Fibroblast of skin of scalp (primary cell): ENCODE data around the gene TAOK1. TPM values are rescaled to one million over a fixed set of nuclear protein-coding genes. Genes with fewer than 3 reads are reported as not detected.
A peak's percentile ranks its signal among the peaks of the same experiment; 100 is the strongest.
"Not testable (repeated sequence)": the region's sequence is repeated elsewhere in the genome, so short reads cannot be mapped to it uniquely, and the experiment has no call there.

Source experiments
- DNase-seq: peaks from one replicate; pipeline ENCODE4 v3.0.0-alpha.2; 2013
- polyA plus RNA-seq, 2 experiments: library from polyadenylated mRNA; unstranded; fragments of 120-200 nt; gene quantifications; one replicate each; pipeline ENCODE4 v1.2.1, GENCODE V29; 2013; ENCODE audit not compliant: insufficient read length in 2 of 2

The TAOK1 gene
- 29.6 TPM for polyA plus RNA-seq (2013, experiment 1 of 2; ENCODE audit: insufficient read length)
- polyA plus RNA-seq (2013, experiment 2 of 2; ENCODE audit: insufficient read length), result 33.5 TPM

DNA sequence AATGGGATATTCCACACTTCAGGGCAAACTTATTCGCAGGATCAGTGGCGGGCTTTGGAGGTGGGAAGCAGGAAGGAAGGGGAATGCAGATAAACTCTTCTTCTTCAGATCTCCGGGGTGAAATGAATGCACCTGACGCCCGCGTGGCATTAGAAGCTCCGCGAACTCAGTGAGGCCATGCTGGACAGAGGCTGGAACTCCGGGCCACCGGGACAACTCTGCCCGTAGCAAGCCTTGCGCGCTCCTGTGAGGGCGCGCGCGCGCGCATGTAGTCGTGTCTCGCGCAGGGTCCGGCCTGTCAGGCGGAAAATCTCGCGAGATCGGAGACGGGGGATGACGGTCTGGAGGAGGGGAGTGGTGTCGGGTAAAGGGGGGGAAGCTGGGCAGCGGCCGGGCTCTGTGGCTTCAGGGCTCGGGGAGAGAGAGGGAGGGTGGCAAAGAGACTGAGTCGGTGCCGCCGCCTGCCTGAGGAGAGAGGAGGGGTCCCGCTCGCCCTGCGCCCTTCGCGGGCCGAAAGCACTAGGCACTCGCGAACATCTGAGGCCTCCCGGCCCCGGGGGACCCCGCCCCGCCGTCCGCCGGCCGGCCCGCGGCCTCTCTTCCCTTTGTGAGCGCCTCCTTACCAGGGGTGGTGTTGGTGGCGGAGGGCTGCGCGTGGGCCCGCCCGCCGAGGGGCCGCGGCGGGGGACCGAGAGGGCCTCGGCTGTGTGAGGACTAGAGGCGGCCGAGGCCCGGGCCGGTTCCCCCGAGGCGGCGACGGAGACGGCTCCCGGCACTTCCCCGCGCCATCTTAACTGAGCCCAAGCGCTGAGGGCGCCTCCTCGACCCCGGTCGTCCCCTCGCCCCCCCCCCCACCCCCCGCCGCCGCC is at the start of gene TAOK1:
Gene TAOK1, plus strand, starts transcription at position 382 of the 869 bp plus-strand sequence. CDS start 61,186 bp downstream, outside the sequence.
- peak; percentile 98 for DNase-seq

DNA sequence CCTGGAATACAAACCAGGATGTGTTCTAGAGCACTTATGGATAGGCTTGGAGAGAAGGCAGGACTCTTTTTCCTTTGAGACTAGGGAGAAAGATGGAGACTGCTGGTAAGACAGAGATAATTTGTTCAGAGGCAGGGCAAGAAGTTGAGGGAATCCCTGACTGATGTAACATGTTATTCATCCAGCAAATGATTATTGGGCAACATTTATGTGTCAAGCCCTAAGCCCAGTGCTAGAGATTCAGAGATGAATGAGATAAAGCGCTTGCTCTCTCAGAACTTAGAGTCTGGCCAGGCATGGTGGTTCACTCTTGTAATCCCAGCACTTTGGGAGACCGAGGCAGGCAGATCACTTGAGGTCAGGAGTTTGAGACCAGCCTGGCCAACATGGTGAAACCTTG is 48.4 kb upstream of the TAOK1 start:
- peak; percentile 19 for DNase-seq

DNA sequence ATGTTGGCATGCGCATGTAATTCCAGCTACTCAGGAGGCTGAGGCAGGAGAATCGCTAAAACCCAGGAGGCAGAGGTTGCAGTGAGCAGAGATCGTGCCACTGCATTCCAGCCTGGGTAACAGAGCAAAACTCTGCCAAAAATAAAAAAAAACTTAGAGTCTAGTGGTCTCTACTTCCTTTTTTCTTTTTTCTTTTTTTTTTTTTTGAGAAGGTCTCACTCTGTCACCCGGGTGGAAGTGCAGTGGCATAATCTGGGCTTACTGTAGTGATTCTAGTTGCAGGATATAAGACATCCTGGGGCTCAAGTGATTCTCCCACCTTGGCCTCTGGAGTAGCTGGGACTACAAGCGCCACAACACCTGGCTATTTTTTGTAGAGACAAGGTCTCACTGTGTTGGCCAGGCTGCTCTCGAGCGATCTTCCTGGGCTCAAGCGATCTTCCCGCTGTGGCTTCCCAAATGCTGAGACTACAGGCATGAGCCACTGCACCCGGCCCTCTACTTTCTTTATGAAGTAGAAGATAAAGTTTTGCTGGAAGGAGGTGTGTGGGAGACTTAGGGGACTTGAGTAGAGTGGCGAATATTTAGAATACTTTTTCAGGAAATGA is 47.9 kb upstream of the TAOK1 start:
- DNase-seq, result no peak

DNA sequence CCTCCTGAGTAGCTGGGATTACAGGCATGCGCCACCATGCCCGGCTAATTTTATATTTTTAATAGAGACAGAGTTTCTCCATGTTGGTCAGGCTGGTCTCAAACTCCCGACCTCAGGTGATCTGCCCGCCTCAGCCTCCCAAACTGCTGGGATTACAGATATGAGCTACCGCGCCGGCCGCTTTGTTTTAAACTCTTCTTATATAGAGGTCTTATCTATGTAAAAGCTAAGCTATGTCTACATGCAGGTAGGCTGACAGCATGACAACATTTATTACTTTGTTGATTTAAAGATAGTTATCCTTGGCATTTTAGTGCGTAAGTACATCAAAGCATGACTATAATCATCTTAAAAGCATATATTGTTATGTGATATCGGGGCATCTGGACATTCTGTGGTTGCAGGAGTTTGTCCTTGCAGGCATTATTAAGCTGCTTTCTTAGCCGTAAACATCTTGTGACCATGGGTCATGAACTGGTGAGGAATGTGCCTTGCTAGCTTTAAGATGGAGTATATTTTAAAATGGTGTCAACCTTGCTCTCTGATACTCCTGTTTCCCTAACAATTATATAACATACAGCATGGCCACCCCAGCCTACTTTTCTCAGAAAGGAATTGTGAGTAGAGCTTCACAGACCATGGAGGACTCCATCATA is 45.8 kb upstream of the TAOK1 start:
- DNase-seq, result no peak

DNA sequence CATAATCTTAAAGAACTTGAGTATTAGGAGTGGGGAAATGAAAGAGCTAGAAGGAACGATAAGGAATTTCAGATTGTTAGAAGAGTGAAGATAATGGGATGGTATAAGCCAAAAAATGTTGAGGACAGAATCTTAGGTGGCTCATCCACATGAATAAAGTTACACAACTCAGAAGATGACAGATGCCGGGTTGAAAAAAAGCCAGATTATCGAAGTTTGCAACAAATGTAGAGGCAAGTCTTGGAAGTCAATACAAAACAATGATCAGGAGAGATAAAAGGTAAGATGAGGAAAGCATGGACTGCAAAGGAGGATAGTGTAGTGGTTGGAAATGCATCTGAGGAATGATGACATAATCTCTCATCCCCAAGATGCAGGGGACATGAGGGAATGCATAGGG is 45.1 kb upstream of the TAOK1 start:
- DNase-seq, result no peak

DNA sequence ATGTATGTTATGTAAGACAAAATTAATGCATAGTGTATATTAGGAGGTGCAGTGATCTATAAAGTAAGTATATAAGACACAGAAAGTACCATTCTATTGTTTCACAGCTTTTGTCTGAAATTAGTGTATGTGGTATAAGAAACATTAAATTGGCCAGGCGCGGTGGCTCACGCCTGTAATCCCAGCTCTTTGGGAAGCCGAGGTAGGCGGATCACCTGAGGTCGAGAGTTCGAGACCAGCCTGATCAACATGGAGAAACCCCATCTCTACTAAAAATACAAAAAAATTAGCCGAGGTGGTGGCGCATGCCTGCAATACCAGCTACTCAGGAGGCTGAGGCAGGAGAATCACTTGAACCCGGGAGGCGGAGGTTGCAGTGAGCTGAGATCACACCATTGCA is 44.7 kb upstream of the TAOK1 start:
- not testable (repeated sequence) for DNase-seq

DNA sequence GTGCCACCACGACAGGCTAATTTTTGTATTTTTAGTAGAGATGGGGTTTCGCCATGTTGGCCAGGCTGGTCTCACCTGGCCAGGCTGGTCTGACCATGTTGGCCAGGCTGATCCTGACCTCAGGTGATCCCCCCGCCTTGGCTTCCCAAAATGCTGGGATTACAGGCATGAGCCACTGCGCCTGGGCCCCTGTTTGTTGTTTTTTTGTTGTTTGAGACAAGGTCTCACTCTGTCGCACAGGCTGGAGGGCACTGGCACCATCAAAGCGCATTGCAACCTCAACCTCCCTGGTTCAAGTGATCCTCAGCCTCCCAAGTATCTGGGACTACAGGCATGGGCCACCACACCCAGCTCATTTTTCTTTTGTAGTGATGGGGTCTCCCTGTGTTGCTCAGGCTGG is 43.7 kb upstream of the TAOK1 start:
- DNase-seq, result no peak

DNA sequence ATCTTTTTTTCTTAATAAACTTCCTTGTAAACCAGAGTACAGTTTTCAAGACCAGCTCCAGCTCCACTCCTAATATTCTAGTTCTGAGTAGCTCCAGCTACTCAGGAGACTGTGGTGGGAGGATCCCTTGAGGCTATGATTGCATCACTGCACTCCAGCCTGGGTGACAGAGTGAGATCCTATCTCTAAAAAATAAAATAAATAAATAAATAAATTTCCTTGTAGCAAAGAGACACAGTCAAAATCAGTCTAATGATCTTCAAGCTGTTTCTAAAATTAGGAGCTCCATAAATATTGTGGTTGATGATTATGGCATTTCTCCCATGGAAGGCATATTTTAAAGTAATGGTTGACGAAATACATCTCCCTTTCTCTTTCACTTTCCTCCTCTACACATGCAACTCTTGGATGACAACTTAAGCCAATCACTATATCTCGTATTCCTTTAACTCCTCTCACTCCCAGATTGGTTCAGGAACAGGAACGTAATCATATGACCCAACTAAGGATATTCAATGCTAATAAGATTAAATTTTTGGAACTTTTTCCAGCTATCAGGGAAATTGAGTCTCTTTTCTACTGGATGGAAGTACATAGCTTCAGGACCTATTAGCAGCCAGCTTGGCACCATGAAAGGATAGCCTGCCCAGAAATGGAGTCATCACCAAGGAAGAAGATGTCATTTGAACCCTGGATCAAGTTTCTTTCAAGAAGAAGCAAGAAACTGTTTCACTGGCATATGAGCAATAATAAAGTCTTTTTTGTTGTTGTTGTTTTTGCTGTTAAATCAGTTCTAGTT is 42.1 kb upstream of the TAOK1 start:
- DNase-seq, result peak; percentile 63

DNA sequence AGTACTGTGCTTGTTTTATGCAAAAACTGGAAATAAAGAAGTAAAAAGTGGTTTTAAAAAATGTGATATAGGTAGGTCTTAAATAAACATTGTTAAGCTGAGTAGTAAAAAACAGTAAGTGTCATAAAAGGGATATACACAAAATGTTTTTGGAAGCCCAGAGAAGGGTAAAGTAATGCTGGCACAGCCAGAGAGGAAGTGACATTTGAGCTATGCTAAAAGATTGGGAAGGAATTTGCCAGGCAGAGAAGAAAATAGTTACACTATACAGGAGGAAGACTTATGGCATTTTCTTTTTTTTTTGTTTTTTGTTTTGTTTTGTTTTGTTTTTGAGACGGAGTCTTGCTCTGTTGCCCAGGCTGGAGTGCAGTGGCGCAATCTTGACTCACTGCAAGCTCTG is 40.8 kb upstream of the TAOK1 start:
- no peak for DNase-seq

DNA sequence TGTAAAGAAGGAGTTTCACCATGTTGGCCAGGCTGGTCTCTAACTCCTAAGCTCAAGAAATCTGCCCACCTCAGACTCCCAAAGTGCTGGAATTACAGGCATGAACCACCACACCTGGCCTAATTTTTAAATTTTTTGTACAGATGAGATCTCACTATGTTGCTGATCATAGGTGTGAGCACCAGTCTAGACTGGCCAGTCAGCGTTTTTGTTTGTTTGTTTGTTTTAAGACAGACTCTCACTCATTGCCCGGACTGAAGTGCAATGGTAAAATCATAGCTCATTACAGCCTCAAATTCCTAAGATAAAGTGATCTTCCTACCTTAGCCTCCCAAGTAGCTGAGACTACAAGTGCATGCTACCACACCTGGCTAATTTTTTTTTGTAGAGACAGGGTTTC is 38.0 kb upstream of the TAOK1 start:
- DNase-seq, result no peak

DNA sequence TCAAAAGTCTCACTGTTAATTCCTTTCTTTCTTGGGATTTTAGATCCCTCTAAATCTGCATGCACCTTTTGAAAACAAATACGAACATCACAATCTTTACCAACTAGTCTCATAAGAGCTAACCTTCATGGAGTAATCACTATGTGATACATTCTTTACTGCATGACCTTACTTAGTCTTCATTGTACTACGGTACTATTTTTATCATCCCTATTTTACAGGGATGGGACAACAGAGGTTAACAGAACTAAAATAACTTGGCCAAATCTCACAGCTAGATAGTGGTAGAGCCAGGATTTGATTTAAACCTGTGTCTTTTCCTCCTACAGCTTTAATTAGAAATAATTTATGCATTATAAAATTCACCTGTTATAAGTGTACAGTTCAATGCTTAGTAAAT is 32.9 kb upstream of the TAOK1 start:
- no peak for DNase-seq

DNA sequence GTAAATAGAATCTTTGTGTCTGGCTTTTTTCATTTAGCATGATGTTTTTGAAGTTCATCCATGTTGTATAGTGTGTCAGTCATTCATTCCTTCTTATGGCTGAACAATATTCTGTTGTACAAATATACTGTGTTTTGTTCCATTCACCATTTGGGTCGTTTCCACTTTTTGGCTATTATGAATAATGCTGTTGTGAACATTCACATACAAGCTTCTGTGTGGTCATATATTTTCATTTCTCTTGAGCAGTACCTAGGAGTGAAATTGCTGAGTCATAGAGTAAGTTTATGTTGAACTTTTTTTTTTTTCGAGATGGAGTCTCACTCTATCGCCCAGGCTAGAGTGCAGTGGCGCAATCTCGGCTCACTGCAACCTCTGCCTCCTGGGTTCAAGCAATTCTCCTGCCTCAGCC is 32.3 kb upstream of the TAOK1 start:
- no peak for DNase-seq

DNA sequence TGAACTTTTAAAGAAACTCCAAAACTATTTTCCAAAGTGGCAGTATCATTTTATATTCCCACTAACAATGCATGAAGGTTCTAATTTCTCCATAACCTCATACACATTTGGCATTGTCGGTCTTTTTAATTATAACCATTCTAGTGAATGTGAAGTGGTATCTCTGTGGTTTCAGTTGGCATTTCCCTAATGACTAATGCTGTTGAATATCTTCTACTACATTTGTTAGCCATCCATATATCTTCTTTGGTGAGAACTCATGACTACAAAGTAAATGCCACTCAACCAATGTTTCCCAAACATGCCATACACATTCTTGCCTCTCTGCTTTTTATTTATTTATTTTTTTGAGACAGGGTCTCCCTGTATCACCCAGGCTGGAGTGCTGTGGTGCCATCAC is 31.7 kb upstream of the TAOK1 start:
- peak; percentile 50 for DNase-seq

DNA sequence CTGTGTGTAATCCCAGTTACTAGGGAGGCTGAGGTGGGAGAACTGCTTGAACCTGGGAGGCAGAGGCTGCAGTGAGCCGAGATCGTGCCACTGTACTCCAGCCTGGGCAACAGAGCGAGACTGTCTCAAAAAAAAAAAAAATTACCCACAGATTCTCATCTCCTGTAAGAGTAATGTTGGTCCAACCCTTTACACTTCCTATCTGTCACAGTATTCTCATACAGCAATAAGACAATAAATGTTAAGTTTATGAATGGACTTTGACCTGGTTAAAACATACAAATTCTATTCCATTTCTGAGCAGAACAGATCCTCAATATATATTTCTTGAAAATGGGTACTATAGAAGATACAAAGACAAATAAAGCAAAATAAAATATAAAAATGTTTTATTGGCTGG is 30.4 kb upstream of the TAOK1 start:
- no peak for DNase-seq

DNA sequence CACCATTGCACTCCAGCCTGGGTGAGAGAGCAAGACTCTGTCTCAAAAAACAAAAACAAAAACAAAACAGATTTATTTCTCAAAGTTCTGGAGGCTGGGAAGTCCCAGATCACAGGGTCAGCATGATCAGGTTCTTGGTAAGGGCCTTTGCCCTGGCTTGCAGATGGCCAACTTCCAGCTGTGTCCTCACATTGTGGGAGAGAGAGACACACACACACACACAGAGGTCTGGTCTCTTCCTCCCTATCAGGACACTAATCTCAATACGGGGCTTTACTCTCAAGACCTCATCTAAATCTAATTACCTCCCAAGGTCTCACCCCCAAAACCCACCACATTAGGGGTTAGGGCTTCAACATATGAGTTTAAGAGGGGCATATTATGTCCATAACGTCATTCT is 26.4 kb upstream of the TAOK1 start:
- DNase-seq, result no peak

DNA sequence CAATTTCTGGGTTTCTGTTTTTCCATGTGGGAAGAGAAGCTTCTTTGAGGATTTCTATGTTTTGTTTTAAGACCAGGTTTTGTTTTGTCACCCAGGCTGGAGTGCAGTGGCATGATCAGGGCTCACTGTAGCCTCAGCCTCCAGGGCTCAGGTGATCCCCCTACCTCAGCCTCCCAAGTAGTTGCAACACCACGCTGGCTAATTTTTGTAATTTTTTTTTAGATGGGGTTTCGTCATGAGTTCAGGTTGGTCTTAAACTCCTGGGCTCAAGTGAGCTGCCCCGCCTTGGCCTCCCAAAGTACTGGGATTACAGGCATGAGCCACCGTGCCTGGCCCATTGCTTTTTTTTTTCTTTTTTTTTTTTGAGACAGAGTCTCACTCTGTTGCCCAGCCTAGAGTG is 25.5 kb upstream of the TAOK1 start:
- DNase-seq, result no peak

DNA sequence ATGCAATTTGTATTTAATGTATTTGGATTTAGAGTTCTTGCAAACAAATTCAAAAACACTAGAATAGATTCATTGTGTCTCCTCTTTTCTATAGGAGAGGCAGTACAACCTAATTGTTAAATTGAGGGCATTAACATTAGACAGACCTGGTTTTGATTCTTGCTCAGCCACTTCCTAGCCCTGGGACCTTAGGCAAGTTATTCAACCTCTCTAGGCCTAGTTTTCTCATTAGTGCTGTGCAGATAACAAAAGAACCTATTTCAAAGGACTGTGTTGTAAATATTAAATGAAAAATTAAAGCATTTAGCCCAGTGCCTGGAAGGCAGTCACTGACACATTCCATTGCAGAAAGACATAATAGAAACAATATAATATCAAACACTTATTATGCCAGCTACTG is 22.0 kb upstream of the TAOK1 start:
- DNase-seq, result no peak

DNA sequence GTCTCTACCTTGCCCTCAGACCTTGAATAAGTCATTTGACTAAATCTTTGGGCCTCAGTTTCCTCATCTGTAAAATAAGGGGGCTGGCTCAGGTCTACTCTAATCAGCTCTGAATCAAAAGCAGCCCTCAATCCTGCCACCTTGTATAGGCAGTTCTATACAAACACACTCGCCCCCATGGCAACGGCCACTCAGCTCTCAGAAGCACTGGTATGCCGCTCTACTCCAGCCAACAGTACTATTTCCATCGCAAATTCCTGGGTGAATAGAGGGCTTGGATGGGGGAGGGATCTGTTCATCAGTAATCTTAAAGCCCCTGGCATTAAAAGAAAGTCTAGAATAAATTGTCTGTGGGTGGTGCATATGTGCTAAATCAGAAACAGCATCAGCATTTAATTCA is 21.2 kb upstream of the TAOK1 start:
- DNase-seq, result peak; percentile 26

DNA sequence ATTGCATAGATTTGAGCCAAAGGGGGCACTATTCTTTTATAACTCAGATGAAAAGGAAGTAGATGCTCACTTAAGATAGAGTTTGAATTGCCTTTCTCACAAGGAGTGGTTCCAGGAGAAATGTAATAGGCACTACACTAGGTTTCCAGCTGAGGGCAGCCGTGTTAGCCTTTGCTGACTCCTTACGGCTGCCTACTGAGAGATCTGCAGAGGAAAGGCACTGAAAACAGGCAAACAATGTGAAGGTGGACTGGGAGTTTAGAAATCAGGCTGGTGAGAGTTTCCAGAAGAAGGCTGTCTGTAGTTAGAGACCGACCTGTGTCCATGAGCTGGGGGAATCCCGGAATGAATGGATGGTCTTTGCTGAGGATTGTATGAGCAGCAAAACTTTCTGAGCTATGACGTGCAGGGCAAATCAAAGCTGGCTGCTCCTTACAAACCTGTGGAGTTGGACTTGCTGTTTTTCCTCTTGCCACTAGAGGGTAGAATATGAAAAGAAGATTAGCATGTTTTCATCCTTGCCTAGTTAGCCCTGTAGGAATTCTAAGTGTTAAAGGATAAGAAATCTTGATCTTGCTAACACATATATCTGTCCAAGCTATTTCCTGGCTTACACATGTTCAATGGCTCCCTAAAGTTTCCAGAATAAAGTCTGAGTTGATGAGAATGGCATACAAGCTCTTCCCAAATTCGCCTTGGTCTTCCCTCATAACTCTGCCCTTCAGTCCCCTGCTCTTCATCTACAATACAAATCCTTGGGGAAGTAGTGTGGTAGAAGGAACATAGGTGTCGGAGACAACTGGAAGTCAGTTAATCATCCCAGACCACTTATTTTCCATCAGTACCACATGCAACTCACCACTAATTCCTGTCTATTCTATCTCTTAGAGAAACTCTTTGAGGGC is 20.1 kb upstream of the TAOK1 start:
- DNase-seq, result peak; percentile 78

DNA sequence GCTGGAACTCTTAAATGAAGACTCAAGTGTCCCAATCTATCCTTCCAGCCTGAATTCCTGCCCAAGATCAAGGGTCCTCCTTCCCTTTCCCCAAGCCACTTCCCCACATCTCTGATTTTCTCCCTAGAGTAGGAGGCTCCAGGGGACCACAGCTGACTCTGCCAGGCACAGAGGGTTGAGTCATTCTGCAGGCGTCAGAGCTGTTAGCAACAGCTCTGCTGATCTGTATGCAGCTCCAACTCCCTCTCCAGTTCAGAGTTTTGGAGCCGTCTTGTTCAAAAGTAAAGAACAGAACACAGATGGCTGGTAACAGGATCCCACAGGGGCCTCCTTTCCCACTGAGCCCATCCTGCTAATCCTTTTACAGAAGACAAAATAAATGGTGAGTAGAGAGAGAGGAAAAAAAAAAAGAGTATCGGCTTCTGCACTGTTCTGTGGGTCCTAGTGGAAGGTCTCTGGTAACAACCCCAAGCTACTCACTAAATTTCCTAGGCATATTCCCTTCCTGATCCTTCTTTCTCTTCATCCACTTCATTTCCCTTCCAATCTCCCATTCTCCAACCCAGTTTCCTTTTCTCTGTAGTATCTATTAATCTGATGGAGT is 13.4 kb upstream of the TAOK1 start:
- DNase-seq, result peak; percentile 73

DNA sequence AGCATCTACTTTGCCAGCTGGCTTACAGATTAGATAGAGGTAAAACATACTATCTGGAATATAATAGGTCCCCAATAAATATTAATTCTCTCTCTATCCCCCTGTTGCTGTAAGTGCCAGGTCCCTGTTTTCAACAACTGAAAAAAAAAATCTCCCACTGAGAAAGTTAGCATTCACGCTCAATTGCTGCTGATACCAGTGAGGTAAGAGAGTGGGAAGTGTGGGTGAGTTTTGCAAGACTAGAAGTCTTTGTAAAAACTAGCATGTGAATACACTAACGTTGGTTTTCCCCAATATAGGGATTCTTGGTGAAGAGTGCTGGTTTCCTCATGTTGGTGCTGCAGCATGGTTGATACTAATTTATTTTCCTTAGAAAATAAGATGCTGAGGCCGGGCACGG is 11.7 kb upstream of the TAOK1 start:
- no peak for DNase-seq
